ENCODE measurements around the gene DR1.

DNA sequence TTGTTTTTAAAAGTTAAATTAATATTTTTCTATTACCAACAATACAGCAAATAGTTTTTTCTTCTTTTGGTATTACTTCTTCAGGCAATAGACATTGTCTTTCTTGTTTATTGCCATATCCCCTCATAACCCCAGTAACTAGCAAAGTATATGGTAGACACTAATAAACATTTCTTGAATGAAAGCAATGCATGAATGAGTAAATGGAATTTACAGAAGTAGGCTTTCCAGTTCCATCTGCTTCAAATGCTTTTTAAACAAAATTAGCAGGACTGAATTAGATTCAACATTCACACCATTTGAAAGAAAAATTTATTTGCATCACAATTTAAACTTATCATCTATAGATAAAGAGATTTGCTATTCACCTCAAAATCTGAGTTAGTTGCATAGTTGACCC lies 5.6 kb upstream of the DR1 start:
- TF ChIP-seq, protein P1, sequence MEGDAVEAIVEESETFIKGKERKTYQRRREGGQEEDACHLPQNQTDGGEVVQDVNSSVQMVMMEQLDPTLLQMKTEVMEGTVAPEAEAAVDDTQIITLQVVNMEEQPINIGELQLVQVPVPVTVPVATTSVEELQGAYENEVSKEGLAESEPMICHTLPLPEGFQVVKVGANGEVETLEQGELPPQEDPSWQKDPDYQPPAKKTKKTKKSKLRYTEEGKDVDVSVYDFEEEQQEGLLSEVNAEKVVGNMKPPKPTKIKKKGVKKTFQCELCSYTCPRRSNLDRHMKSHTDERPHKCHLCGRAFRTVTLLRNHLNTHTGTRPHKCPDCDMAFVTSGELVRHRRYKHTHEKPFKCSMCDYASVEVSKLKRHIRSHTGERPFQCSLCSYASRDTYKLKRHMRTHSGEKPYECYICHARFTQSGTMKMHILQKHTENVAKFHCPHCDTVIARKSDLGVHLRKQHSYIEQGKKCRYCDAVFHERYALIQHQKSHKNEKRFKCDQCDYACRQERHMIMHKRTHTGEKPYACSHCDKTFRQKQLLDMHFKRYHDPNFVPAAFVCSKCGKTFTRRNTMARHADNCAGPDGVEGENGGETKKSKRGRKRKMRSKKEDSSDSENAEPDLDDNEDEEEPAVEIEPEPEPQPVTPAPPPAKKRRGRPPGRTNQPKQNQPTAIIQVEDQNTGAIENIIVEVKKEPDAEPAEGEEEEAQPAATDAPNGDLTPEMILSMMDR (IDR thresholded peaks at IDR 0.05), result no peak
- TF ChIP-seq POLR2A (IDR thresholded peaks at IDR 0.05), result no peak

All from esophagus squamous epithelium (tissue), 4 donors.